HG03196 (cell line): Measurements from ENCODE around the gene ACAP1.

ENCODE experiments used
- ATAC-seq: cut with Tn5 transposase; IDR thresholded peaks from one replicate; pipeline ENCODE4 v1.9.1; 2021; ENCODE audit not compliant: unreplicated experiment

ACAP1 gene

GRCh38 chr17:7336240-7337175, at the start of gene ACAP1:
ACAP1 (plus strand) TSS chr17:7336529; CDS start chr17:7336735, 206 bp downstream.
- ATAC-seq, result peak; percentile 67

GRCh38 chr17:7289256-7290032, 46.9 kb upstream of the ACAP1 start:
- ATAC-seq, result no peak

GRCh38 chr17:7290166-7290565, 46.2 kb upstream of the ACAP1 start:
- no peak for ATAC-seq

- ATAC-seq, result no peak
These were observed 45.6 kb upstream of the ACAP1 start for GRCh38 chr17:7290685-7291084.

- no peak for ATAC-seq
These were observed 44.1 kb upstream of the ACAP1 start for GRCh38 chr17:7292194-7292593.

- ATAC-seq, result no peak
These were observed 43.6 kb upstream of the ACAP1 start for GRCh38 chr17:7292729-7293128.

- no peak for ATAC-seq
These were observed 43.2 kb upstream of the ACAP1 start for GRCh38 chr17:7293159-7293558.

- no peak for ATAC-seq
These were observed 42.3 kb upstream of the ACAP1 start for GRCh38 chr17:7293816-7294613.

- ATAC-seq, result no peak
These were observed 41.6 kb upstream of the ACAP1 start, which contains the start of gene YBX2 for GRCh38 chr17:7294614-7295153. YBX2 (minus strand) TSS chr17:7294639; CDS start chr17:7294500, 139 bp downstream.

GRCh38 chr17:7295230-7296180, 40.8 kb upstream of the ACAP1 start:
- ATAC-seq, result no peak

- ATAC-seq, result peak; percentile 48
These were observed 40.0 kb upstream of the ACAP1 start for GRCh38 chr17:7296189-7296861.

- no peak for ATAC-seq
These were observed 32.1 kb upstream of the ACAP1 start for GRCh38 chr17:7304179-7304578.

GRCh38 chr17:7306911-7307685, 29.2 kb upstream of the ACAP1 start, which contains the start of gene EIF5A:
EIF5A (plus strand) TSS chr17:7307628; CDS start chr17:7309636, 2,008 bp downstream.
- peak; percentile 69 for ATAC-seq

- ATAC-seq, result no peak
These were observed 28.4 kb upstream of the ACAP1 start for GRCh38 chr17:7307686-7308624.

GRCh38 chr17:7308625-7309433, 27.5 kb upstream of the ACAP1 start:
- no peak for ATAC-seq

GRCh38 chr17:7309628-7310027, 26.7 kb upstream of the ACAP1 start:
- ATAC-seq, result no peak
